Lower lobe of right lung (tissue), 2 donors: ENCODE measurements around the gene MVP. TPM values are rescaled to one million over a fixed set of nuclear protein-coding genes. Genes with fewer than 3 reads are reported as not detected.

Experiments used
- ATAC-seq, 2 donors: fragments of 200-7000 bp; cut with Tn5 transposase; one replicate each; pipeline ENCODE4 v1.9.1; 2020 to 2022; ENCODE audit warnings: mild to moderate bottlenecking in 2 of 2, moderate library complexity in 2 of 2
- DNase-seq: peaks from one replicate; pipeline ENCODE4 v3.0.0-alpha.2; 2020
- H3K27ac ChIP-seq: fragments of 200-600 bp; one replicate; pipeline ENCODE4 v1.8.0; 2022
- H3K27me3 ChIP-seq: fragments of 200-600 bp; one replicate; pipeline ENCODE4 v1.8.0; 2022; ENCODE audit warnings: low read depth
- H3K36me3 ChIP-seq: fragments of 200-600 bp; one replicate; pipeline ENCODE4 v1.8.0; 2022; ENCODE audit warnings: mild to moderate bottlenecking
- H3K4me1 ChIP-seq: fragments of 200-600 bp; one replicate; pipeline ENCODE4 v1.8.0; 2022
- H3K4me3 ChIP-seq: fragments of 200-600 bp; one replicate; pipeline ENCODE4 v1.8.0; 2022; ENCODE audit warnings: mild to moderate bottlenecking
- H3K9me3 ChIP-seq: fragments of 200-600 bp; one replicate; pipeline ENCODE4 v1.8.0; 2022
- intact Hi-C: fragments of 100-400 bp; cut with DNase I; formaldehyde crosslinking; loops from one replicate; pipeline ENCODE4 v1.11.0; 2022
- total RNA-seq: library from RNA; stranded (reverse); fragmentation: NEBNext Ultra II Directional; extraction: Animal tissue kit (Norgen Biotek cat#: 25700); gene quantifications from one replicate; pipeline ENCODE4 v1.2.1, GENCODE V29; 2021
- TF ChIP-seq, protein P1 (sequence below): fragments of 200-600 bp; IDR thresholded peaks from one replicate; pipeline ENCODE4 v1.8.0; 2022; ENCODE audit warnings: antibody characterized with exemption, mild to moderate bottlenecking
- donor health status: DM: no; HTN: yes; CAD: no; lungs with severe emphysema.

The MVP gene
- total RNA-seq, 1 donor from 2014 or later = 248 TPM

DNA sequence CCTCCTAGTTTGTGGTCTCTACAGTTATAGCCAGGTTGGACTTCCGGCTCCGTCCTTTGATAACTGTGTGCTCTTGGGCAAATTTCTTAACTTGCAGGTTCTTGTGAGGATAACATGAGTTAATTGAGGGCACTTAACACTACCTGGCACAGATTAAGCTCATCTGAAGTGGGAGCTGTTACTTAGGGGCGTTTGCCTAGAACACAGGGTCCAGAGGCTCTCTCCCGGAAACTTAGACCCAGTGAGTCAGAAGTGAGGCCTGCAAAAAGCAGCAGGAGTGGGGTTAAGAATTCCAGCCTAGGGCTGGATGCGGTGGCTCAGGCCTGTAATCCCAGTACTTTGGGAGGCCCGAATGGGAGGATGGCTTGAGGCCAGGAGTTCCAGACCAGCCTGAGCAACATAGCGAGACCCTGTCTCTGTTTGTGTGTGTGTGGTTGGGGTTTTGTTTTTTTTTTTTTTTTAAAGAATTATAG, 1.4 kb downstream of the MVP start:
- intact Hi-C loops = no loop called here
- Histone ChIP-seq H3K4me1 (peaks cover 93% of the 10 kb centered on the region), H3K27me3 (no peaks in the 10 kb centered on the region), H3K27ac (peak overlapping the region; percentile 89), H3K36me3 (peaks cover 28% of the 10 kb centered on the region), H3K4me3 (peak overlapping the region; percentile 79), H3K9me3 (no peaks in the 10 kb centered on the region)
- ATAC-seq = peak; percentile 69 to 70
- DNase-seq = peak; percentile 62
- TF ChIP-seq, protein P1, sequence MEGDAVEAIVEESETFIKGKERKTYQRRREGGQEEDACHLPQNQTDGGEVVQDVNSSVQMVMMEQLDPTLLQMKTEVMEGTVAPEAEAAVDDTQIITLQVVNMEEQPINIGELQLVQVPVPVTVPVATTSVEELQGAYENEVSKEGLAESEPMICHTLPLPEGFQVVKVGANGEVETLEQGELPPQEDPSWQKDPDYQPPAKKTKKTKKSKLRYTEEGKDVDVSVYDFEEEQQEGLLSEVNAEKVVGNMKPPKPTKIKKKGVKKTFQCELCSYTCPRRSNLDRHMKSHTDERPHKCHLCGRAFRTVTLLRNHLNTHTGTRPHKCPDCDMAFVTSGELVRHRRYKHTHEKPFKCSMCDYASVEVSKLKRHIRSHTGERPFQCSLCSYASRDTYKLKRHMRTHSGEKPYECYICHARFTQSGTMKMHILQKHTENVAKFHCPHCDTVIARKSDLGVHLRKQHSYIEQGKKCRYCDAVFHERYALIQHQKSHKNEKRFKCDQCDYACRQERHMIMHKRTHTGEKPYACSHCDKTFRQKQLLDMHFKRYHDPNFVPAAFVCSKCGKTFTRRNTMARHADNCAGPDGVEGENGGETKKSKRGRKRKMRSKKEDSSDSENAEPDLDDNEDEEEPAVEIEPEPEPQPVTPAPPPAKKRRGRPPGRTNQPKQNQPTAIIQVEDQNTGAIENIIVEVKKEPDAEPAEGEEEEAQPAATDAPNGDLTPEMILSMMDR = no peak

DNA sequence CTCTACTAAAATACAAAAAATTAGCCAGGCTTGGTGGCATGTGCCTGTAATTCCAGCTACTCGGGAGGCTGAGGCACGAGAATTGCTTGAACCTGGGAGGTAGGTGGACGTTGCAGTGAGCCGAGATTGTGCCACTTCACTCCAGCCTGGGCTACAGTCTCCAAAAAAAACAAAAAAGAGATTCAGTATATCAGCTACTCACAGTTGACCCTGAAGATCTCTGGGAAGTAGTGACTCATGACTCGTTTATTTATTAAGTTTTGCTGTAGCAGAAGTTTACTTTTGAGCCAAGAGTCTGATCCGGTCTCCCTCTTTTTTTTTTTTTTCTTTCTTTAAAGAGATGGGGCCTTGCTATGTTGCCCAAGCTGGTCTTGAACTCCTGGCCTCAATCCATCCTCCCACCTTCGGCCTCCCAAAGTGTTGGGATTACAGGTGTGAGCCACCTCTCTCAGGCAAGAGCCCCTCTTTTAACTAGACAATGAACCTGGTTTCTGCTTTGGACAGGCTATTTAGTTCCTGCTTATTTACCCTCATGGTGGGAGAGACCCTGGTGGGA, 4.4 kb downstream of the MVP start:
- Histone ChIP-seq H3K27ac (peak overlapping the region; percentile 89), H3K4me3 (peak overlapping the region; percentile 19), H3K4me1 (peaks cover 92% of the 10 kb centered on the region), H3K27me3 (no peaks in the 10 kb centered on the region), H3K36me3 (peaks cover 8% of the 10 kb centered on the region), H3K9me3 (no peaks in the 10 kb centered on the region)
- TF ChIP-seq, protein P1 = no peak
- intact Hi-C loops = no loop called here
- ATAC-seq (peak in 1 of 2 donors; percentile 9), DNase-seq (no peak)

DNA sequence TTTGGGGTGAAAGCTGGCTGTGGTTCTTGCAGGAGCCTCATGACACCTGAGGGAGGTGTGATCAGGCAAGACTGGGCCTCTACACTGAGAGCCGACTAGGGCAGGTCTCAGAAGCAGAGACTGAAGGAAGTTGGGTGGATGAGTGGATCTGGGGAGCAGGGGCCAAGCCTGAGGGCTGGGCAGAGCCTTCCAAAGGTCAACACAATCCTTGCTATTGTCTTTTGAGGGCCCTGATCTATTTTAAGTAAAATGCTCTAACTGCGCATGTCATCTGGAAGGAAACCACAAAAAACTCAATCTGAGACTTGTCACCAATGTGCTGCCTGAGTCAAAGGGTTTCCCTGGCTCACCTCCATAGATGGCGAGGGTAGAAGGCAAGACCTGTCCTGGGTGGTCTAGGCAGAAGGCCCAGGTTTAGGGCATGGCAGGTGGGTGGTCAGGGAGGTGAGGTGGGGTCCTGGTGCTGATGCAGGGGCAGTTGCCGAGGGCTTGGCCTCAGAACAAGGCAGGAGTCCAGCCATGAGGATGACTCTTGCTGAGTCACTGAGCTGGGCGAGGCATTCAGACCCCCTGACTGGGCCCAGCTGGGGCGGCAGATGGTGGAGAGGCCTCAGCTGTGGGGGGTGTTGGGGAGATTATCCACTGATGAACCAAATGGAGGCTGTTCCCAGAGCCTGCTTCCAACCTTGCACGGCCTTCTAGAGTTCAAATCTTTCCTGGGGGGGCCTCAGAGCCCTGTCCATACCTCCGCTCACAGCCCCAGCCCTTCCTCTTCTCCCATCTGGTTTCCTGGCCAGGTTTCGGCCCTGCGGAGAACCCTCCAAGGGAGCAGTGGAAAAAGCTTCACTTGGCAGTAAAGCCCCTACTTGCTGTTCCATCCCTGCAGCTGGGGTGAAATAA, 5.1 kb downstream of the MVP start:
- intact Hi-C loops = no loop called here
- Histone ChIP-seq H3K4me1 (peaks cover 90% of the 10 kb centered on the region), H3K36me3 (peaks cover 14% of the 10 kb centered on the region), H3K4me3 (peak overlapping the region; percentile 19), H3K9me3 (no peaks in the 10 kb centered on the region), H3K27me3 (no peaks in the 10 kb centered on the region), H3K27ac (peak overlapping the region; percentile 89)
- ATAC-seq (no peak), DNase-seq (no peak)
- TF ChIP-seq, protein P1 = no peak

DNA sequence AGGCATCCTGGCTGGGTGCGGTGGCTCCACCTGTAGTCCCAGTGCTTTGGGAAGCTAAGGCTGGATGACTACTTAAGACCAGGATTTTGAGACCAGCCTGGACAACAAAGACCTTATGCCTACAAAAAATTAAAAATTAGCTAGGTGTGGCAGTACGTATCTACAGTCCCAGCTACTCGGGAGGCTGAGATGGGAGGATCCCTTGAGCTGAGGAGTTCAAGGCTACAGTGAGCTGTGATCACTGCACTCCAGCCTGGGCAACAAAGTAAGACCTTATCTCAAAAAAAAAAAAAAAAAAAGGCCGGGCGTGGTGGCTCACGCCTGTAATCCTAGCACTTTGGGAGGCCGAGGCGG, 6.1 kb downstream of the MVP start:
- no peaks in the 10 kb centered on the region for H3K27me3 ChIP-seq
- intact Hi-C loops = no loop called here
- peaks cover 23% of the 10 kb centered on the region for H3K36me3 ChIP-seq
- peak overlapping the region; percentile 89 for H3K27ac ChIP-seq
- ATAC-seq (no peak), DNase-seq (no peak)
- TF ChIP-seq, protein P1 = no peak
- no peaks in the 10 kb centered on the region for H3K9me3 ChIP-seq
- H3K4me3 ChIP-seq = no peak overlapping the region
- peaks cover 86% of the 10 kb centered on the region for H3K4me1 ChIP-seq

DNA sequence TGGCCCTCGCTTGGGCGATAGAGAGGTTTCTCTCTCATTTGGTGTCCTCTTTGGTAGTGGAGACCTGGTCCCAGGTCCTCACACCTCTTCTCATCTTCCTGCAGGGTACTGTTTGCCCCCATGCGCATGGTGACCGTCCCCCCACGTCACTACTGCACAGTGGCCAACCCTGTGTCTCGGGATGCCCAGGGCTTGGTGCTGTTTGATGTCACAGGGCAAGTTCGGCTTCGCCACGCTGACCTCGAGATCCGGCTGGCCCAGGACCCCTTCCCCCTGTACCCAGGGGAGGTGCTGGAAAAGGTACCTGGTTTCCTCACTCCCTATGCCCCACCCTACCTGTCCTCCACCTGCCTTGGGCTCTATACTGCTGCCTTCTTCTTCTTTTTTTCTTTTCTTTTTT, 10.5 kb downstream of the MVP start:
- peaks cover 67% of the 10 kb centered on the region for H3K36me3 ChIP-seq
- TF ChIP-seq, protein P1 = no peak
- DNase-seq (no peak), ATAC-seq (no peak)
- peaks cover 42% of the 10 kb centered on the region for H3K4me1 ChIP-seq
- H3K4me3 ChIP-seq = no peak overlapping the region
- intact Hi-C loops = no loop called here
- no peaks in the 10 kb centered on the region for H3K9me3 ChIP-seq
- no peak overlapping the region for H3K27ac ChIP-seq
- no peaks in the 10 kb centered on the region for H3K27me3 ChIP-seq
